ENCODE data around the gene SIGLEC9. TPM values are rescaled to one million over a fixed set of nuclear protein-coding genes. Genes with fewer than 3 reads are reported as not detected.

The SIGLEC9 gene
- total and polyA plus RNA-seq, 2 of the 8 experiments (the other 6 are each of a cell fraction or from before 2014, with no cell fraction given) = not detected

DNA sequence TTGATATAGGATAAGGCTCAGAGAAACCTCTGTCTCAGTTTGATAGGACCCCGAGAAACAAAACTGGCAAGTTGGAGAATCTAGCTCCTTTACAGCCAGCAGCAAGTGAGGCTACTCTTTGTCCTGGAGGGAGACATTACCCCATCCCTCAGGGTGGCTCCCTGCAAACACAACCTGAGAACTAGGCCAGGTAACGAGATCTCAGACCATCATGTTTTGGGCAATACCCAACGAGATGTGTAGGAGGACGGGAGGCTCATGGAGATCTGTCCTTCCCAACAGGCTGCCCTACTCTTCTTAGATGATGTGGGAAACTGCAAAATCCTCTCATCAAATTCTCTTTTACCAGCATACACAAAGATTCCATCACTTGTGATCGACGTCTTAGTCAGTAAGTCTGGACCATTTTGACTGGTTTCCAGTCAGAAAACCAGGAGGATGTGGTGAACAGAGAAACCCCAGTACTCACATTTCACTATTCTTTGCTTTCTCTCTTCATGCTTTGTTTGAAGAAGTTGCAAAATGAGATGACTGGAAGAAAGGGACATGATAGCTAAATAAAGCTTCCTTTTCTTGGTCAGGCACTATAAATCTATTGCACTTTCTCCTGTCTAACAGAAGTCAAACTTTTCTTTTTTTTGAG is 10.5 kb upstream of the SIGLEC9 start:
- no peak overlapping the region for H3K14ac ChIP-seq (ENCODE audit: insufficient read length)
- H3K56ac ChIP-seq (replicated peaks; ENCODE audit: insufficient read length, low read depth, low read length) = no peak overlapping the region
- H3K4me3 ChIP-seq (ENCODE audit: extremely low read depth in 1 of 4, insufficient read depth in 2 of 4, low read depth in 3 of 4, low read length in 4 of 4) = no peak overlapping the region
- FAIRE-seq = no peak
- 84% methylated on average over 6 of the region's 6 CpGs; no CpG with 5 or more reads in 1 of the 2 experiments for WGBS, 2 experiments (ENCODE audit: extremely low coverage in 1 of 2, insufficient coverage in 1 of 2, insufficient read length in 1 of 2, insufficient replicate concordance in 2 of 2, low coverage in 1 of 2, low lambda C conversion rate in 2 of 2, missing lambda C conversion rate in 1 of 2)
- no peak overlapping the region for H3K4ac ChIP-seq (replicated peaks; ENCODE audit: insufficient read length, low read depth, low read length)
- H3K9ac ChIP-seq (replicated peaks in 1 of 4; ENCODE audit: extremely low read depth in 1 of 4, low read depth in 3 of 4, low read length in 3 of 4) = no peak overlapping the region
- H4K8ac ChIP-seq (ENCODE audit: extremely low read depth, insufficient read depth, low read length) = no peak overlapping the region
- DNase-seq (ENCODE audit: low read depth in 1 of 2, low spot score in 2 of 2) = no peak
- no peak overlapping the region for H3K23ac ChIP-seq (ENCODE audit: insufficient read length)
- no peaks in the 10 kb centered on the region for H3K36me3 ChIP-seq (ENCODE audit: control insufficient read depth in 2 of 4, insufficient read depth in 4 of 4, low read length in 3 of 4)
- no peak overlapping the region for H4K5ac ChIP-seq (ENCODE audit: insufficient read length, low read depth, low read length)
- no peaks in the 10 kb centered on the region for H3K79me2 ChIP-seq (ENCODE audit: control insufficient read depth in 1 of 2, insufficient read depth in 2 of 2, low read length in 2 of 2)
- H2BK120ac ChIP-seq (replicated peaks; ENCODE audit: low read depth, low read length) = no peak overlapping the region
- H3K23me2 ChIP-seq (ENCODE audit: low read depth, low read length) = no peaks in the 10 kb centered on the region; the same call in 1 of the 2 replicates
- H2BK15ac ChIP-seq (ENCODE audit: low read length) = no peak overlapping the region
- H4K20me1 ChIP-seq (replicated peaks in 1 of 2; ENCODE audit: control insufficient read depth in 1 of 2, insufficient read depth in 2 of 2, low read length in 2 of 2) = no peaks in the 10 kb centered on the region
- no peak overlapping the region for H2BK12ac ChIP-seq (ENCODE audit: low read depth, low read length)
- ChIA-PET CTCF (ENCODE audit: partially characterized antibody) (interaction anchor here (1.4 to 2.4 kb wide), 3 partner anchors 13 to 44 kb away, joined by 3 to 6 read pairs (median 4); no protein-coding TSS in a partner anchor), POLR2A (ENCODE audit: partially characterized antibody) (no interaction called here)
- no peak overlapping the region for H3K4me2 ChIP-seq (ENCODE audit: insufficient read depth in 1 of 2, low read depth in 2 of 2, low read length in 2 of 2)
- no peak overlapping the region for H2AK5ac ChIP-seq (ENCODE audit: low read depth, low read length)
- H2BK5ac ChIP-seq (ENCODE audit: low read depth, low read length) = no peak overlapping the region
- no peak overlapping the region for H2BK20ac ChIP-seq (ENCODE audit: low read length)
- H3K27me3 ChIP-seq (replicated peaks in 1 of 4; ENCODE audit: control insufficient read depth in 3 of 4, extremely low read depth in 1 of 4, insufficient read depth in 3 of 4, low read length in 3 of 4) = peaks cover 0 to 13% (median 0%) of the 10 kb centered on the region in 4 experiments; a peak in 4 of 7 replicates
- H3K9me3 ChIP-seq (ENCODE audit: insufficient read depth in 2 of 2, low read depth in 1 of 2, low read length in 1 of 2) = no peaks in the 10 kb centered on the region
- no peak overlapping the region for H3K27ac ChIP-seq (ENCODE audit: low read depth, low read length)
- H3K4me1 ChIP-seq (replicated peaks in 1 of 4; ENCODE audit: control insufficient read depth in 3 of 4, insufficient read depth in 4 of 4, low read length in 3 of 4) = no peaks in the 10 kb centered on the region
- no peak overlapping the region for H2AFZ ChIP-seq (ENCODE audit: low read length)
- H3K18ac ChIP-seq (ENCODE audit: extremely low read depth, low read length) = no peak overlapping the region
- no peak overlapping the region for H4K91ac ChIP-seq (replicated peaks; ENCODE audit: insufficient read length, low read length)
- H3K79me1 ChIP-seq (ENCODE audit: low read depth, low read length) = no peaks in the 10 kb centered on the region
- no peak for TF ChIP-seq SIN3A (conservative IDR thresholded peaks at IDR 0.05 in 1 of 2, IDR thresholded peaks at IDR 0.05 in 1 of 2; ENCODE audit: low read depth in 1 of 2, low read length in 2 of 2)
- TF ChIP-seq, protein P1, sequence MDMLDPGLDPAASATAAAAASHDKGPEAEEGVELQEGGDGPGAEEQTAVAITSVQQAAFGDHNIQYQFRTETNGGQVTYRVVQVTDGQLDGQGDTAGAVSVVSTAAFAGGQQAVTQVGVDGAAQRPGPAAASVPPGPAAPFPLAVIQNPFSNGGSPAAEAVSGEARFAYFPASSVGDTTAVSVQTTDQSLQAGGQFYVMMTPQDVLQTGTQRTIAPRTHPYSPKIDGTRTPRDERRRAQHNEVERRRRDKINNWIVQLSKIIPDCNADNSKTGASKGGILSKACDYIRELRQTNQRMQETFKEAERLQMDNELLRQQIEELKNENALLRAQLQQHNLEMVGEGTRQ (IDR thresholded peaks at IDR 0.05; ENCODE audit: low read length) = no peak
- no peak for TF ChIP-seq KDM4A (IDR thresholded peaks at IDR 0.05; ENCODE audit: low read depth, low read length, severe bottlenecking)
- no peak for TF ChIP-seq EP300 (IDR thresholded peaks at IDR 0.05; ENCODE audit: borderline replicate concordance in 1 of 2, low read depth in 2 of 2, low read length in 2 of 2)
- TF ChIP-seq ASH2L (IDR thresholded peaks at IDR 0.05; ENCODE audit: low read length) = no peak
- TF ChIP-seq EZH2 (IDR thresholded peaks at IDR 0.05; ENCODE audit: low read depth, low read length, severe bottlenecking) = no peak
- TF ChIP-seq CHD2 (IDR thresholded peaks at IDR 0.05; ENCODE audit: low read length) = no peak
- no peak for TF ChIP-seq GABPA (IDR thresholded peaks at IDR 0.05; ENCODE audit: borderline replicate concordance, insufficient read depth, low read length)
- TF ChIP-seq MAFK (IDR thresholded peaks at IDR 0.05; ENCODE audit: low read depth, low read length) = no peak
- TF ChIP-seq, protein P2, sequence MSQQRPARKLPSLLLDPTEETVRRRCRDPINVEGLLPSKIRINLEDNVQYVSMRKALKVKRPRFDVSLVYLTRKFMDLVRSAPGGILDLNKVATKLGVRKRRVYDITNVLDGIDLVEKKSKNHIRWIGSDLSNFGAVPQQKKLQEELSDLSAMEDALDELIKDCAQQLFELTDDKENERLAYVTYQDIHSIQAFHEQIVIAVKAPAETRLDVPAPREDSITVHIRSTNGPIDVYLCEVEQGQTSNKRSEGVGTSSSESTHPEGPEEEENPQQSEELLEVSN (IDR thresholded peaks at IDR 0.05) = no peak

Data from H1 (cell line).